DMS 273 (cell line): Measurements from ENCODE around the gene P2RY6.

Experiments
- DNase-seq: peaks from one replicate; lab custom pipeline; 2025; ENCODE audit not compliant: unreplicated experiment; lab: John Stamatoyannopoulos, UW

P2RY6 gene

GRCh38 chr11:73275381-73275750, 3.2 kb downstream of the P2RY6 start:
- no peak for DNase-seq

DNA sequence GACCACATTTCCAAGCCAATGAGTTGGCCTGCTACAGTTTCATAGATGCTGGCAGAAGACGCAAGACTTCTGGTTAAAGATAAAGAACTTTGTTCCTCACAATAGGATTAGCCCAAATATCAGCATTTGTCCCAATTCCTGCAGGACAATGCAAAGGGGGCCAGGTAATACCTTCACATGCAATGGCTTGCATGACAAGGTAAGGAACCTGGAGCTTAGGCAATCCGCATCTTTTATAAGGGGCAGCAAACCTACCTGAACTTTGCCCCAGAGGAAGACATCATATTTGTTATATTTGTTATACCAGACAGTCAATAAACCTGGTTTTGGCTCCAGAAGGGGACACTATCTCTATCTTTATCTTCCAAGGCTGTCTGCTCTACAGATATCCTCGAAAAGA, 5.3 kb downstream of the P2RY6 start:
- no peak for DNase-seq

GRCh38 chr11:73280626-73281025, 8.5 kb downstream of the P2RY6 start:
- no peak for DNase-seq

GRCh38 chr11:73281201-73281741, 9.1 kb downstream of the P2RY6 start:
- peak; percentile 32 for DNase-seq

DNA sequence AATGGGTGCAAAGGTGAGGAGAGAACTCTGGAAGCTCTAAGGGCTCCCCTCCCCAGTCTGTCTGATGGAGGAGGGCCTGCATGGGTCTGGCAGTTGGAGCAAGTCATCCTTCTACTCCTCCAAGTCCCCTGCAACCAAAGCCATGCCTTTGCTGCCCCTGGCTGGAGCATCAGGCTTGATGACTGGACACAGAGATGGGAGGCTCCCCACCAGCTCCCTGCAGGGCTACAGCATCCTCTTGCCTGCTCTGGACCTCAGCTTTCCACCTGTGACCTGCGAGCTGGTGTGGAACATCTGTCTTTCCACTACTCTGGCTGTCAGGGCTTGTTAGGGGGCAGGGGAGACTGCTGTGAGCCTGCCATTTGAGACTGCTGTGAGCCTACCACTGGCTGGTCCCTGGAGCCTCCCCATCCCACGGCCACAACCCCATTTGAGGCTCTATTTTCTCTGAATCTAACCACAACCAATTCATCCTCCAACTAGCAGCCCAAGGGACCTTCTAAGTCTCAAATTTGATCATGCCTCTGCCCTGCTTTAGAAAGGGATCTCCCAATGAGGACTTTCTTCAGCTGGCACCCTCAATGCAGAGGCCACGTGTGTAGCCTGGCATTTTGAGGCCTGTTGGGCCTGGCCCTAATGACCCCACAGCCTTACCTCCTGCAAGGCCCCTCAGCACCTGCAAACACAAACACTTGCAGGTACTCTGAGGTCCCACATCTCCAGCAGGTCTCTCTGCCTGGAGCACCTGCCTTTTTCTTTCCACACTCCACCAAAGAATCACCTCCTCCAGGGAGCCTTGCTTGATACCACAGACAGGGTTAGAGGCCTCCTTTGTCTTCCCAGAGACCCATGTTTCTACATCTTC, 9.9 kb downstream of the P2RY6 start:
- DNase-seq, result no peak

DNA sequence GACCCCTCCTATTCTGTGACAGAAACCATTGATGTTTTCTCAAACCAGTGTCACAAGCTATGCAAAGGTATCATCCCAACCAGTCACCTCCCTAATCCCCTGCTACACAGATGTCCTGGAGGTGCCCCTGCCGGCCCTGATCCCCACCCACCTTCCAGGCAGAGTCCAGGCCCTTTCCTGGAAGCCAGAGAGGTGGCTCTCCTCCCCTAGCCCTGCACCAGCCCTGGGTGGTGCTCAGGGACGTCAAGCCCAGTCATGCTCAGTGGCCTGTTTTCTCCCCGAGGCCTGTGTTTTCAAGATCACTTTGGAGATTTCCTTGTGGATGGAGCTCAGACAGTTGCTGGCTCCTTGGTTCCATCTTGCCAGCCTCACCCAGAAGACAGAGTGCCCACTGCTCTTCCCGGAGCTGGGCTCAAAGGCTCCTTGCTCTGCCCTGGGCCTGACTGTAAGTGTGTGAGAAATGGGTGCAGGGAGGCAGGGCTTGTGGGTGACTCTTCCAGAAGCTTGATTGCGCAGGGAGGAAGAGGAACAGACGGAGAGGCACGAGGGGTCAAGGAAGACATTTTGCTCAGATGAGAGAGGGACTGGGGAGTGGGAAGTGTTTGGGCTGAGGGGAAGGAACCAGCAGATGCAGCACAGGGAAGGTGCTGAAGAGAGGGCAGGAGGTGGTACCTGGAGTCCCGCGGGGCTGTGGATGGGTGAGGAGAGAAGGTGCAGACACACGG, 11.3 kb downstream of the P2RY6 start:
- DNase-seq, result no peak

DNA sequence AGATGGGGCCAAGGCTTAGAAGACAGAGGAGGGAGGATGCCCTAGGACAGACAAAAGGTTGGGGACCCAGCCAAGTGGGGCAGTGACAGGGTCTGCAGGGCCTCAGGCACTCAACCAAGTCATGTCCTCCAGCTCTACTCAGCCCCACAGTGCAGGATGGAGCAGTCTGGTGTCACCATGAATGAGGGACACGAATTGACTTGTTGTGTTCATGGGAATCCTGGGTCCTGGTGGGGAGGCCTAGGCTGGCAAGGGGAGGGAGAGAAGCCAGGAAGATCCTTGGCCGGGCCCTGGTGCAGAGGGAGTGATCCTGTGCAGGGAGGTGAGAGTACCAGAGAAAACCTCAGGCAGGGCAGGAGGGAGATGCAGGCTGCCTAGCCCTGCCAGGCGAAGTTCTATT, 12.0 kb downstream of the P2RY6 start:
- no peak for DNase-seq

DNA sequence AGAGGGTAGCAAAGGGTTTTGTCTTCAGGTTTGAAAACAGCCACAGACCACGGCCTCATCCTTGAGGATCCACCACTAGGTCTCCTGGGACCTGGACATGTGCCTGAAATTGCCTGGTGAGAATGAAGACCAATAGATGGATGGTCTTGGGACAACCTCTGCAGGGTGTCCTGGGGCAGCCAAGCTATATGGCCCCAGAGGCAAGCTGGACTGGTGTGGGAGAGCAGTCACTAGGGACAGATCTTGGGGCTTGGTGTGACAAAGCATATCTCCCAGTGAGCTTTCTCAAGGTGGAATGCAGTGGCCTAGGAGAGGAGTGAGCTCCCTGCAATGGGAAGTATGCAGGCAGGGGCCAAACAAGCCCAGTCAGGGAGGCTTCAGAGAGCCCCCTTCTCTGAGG, 13.6 kb downstream of the P2RY6 start:
- no peak for DNase-seq

DNA sequence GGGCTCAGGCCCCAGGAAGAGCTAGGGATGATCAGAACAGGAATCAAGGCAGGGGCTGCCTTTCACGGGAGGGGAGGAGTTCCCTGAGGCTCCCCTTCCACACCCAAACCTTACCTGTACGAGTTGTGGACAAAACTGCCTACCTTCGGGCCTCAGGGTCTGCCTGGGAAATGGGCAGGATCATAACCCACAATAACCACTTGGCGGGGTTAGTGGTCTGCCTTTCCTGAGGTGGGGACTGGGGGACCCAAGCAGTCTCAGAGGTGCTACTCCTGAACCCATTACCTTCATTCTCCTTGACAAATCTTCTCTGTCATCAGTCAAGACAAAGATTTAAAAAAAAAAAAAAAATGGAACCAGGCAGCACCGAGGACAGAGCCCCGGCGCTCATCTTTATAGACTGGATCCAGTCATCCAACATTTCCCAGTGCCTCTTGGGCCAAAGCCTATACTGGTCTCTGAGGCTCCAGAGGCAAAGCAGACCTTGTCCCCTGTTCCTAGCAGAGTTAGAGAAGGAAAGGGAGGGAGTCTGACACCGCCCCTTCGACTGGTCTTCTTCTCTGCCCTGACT, 14.2 kb downstream of the P2RY6 start:
- DNase-seq, result no peak

DNA sequence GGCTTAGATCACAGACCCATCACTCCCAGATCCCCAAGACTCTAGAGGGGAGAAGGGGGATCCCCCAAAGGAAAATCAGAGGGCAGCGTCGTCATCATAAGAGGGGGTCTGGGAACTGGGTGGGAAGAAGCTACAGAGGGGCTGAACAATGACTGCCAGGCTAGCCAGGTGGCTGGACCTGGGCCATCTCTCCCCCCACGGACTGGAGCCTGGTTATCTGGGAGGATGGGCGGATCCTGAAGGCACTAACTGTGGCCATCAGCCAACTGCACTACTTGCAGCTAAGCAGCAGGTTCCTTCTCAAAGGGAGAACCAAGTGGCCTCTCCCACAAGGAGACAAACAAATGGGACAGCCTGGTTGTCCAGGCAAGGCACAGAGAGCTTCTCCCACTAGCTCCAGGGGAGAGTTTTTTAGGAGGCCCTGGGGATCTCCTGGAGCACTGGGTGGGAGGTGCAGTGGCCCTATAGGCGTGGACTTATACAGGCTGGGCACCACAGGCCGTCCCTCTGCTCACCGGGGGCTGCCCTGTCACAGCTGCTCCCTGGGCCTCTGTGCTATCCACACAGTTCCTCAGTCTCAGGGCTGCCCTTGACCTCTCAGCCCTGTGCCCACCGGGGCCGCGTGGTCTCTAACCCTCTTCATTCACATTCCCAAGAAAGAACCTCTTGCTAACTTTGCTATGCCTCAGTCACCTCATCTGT, 15.4 kb downstream of the P2RY6 start:
- DNase-seq, result peak; percentile 18

DNA sequence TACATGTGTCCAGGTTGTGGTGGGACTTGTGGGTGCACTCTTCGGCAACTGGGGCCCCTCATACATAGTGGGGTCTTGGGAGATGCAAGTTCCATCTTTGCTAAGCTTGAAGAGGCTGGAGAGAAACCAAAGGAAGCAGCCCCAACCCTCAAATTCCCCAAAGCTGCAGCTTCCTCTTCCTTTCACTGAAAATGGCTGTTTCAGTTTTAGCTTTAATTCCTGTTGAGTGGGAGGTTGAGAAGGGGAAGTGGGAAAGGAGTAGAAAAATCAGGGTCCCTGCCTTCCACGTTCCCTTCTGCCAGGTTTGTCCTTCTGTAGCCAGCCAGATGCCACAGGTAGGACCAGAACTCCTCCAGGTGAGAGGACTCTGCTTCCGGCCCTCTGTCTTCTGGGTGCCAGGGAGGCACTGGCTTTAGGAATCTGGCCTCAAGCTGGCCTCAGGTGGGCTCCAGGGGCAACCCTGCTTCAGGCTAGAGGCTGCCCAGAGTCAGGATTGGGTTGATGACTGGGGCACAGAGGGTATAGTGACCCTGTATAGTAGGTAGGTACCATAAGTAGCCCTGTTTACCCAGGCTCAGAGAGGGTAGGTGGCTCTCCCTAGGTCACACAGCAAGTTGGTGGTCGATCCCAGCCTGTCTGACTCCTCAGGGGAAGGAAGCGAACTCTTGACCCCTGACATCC, 16.2 kb downstream of the P2RY6 start:
- no peak for DNase-seq

- DNase-seq, result peak; percentile 80
These were observed 17.0 kb downstream of the P2RY6 start for GRCh38 chr11:73288873-73289707.

DNA sequence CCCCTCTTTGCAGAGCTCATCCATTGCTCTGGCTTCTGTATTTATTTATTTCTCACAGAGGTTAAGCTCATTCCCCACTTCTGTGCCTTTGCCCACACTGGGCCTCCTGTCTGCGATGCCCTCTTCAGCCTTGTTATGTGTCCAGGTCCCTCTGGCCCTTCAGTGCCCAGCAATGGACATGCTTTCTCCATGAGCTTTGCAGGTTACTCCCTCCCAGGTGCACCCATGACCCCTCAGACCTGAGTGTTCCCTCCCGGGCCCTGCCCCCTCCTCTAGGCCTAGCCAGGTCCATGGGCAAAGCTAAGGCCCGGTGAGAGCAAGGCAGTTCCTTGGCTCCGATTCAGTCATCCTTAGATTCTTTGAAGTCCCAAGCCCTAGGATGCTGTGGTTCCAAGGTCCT, 18.4 kb downstream of the P2RY6 start:
- no peak for DNase-seq

DNA sequence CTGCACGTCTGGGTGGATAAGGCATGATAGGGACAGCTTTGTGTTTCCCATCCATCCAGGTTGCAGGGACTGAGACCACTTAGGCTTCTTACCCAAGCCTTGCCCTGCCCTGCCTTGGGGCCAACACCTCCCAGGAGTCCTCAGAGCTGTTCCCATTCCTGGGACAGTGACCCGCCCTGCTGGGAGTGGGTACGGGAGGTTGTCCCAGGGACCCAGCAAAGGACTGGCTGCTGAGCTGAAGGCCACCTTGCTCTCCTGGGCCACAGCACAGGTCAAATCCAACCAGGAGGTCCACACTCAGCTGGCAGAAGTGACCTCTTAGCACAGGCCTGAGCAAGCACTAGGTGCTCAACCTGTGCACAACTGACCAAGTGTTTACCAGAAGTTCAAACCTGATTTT, 19.1 kb downstream of the P2RY6 start:
- no peak for DNase-seq

DNA sequence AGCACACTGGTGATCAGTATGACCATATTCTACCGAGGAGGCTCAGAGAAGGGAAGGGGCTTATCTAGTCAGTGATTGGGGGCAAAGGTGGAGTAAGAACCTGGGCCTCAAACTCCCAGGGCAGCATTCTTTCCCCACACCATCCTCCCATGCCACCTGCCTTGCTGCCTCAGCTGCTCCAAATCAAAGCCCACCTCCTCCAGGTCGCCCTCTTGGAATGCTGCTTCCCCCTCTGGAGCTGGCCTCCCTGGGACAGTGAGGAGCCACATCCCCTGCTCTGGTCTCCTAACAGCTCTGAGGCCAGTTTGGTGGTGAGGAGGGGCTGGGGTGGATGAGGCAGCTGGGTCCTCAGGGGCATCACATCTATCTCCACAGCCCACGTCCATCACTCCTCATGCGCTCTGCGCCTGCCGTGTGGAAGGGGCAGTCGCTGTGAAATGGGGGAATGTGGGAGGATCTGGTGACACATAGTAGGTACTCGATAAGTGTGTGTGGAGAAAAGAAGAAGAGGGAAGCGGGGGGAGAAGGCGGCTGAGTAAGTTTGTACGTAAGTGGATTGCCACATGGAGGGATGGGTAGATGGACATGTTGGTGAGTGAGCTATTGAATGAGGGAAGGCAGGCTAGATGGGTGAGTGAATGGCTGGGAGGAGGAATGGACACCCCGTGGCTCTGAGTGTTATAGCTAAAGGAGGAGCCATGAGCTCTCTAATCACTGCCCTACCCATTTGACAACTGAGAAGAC, 19.8 kb downstream of the P2RY6 start:
- DNase-seq, result no peak

DNA sequence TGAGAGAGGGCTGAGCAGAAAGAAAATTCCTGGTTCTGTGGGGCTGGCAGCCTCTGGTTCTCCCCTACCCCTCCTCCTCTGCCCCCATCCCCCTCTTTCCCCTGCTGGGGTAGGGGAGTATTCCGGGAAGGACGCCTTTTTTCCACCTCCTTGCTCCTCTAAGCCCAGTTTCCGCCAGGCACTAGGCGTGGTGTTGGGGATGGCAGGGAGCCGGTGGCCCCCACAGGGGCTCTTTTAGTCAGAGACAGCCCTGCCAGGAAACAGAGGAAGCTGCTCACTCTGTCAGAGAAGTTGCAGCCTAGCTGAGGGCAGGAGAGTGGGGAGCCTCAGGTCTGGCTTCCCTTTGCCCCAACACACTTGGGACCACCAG, 20.4 kb downstream of the P2RY6 start:
- DNase-seq, result no peak

GRCh38 chr11:73293356-73293936, 21.3 kb downstream of the P2RY6 start:
- no peak for DNase-seq

GRCh38 chr11:73294604-73295003, 22.5 kb downstream of the P2RY6 start:
- no peak for DNase-seq
